ENCODE measurements around the gene RIT2. TPM values are rescaled to one million over a fixed set of nuclear protein-coding genes. Genes with fewer than 3 reads are reported as not detected.

Gene RIT2
- polyA plus RNA-seq, 2 of the 4 experiments (the other 2 are of a cell fraction): not detected

DNA sequence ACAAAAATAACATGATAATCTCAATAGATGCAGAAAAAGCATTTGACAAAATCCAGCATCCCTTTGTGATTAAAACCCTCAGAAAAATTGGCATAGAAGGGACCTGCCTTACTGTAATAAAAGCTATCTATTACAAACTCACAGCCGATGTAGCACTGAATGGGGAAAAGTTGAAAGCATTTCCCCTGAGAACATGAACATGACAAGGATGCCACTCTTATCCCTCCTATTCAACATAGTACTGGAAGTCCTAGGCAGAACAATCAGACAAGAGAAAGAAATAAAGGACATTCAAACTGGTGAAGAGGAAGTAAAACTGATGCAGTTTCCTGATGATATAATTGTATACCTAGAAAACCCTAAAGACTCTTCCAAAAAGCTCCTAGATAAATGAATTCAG, 368.7 kb downstream of the RIT2 start:
- Histone ChIP-seq H3K27ac (no peak overlapping the region), H3K4me3 (no peak overlapping the region), H3K4me2 (no peak overlapping the region), H3K9me3 (no peaks in the 10 kb centered on the region), H3K4me1 (no peaks in the 10 kb centered on the region)
- DNase-seq (ENCODE audit: low read depth in 1 of 2, low spot score in 1 of 2) (no peak), FAIRE-seq (no peak), ATAC-seq (no peak)
- ChIA-PET POLR2A (no interaction called here), CTCF (no interaction called here)
- TF ChIP-seq CHD2 (IDR thresholded peaks at IDR 0.05; ENCODE audit: low read length, partially characterized antibody) (no peak), HOXA7 (CRISPR knock-in tag; IDR thresholded peaks at IDR 0.05) (no peak), EP300 (IDR thresholded peaks at IDR 0.05) (no peak), POLR2A (IDR thresholded peaks at IDR 0.05; ENCODE audit: low read length) (no peak), ESRRA (IDR thresholded peaks at IDR 0.05; ENCODE audit: borderline replicate concordance, low read length) (no peak), RNF2 (IDR thresholded peaks at IDR 0.05; ENCODE audit: borderline replicate concordance, low read depth) (no peak), NFE2L2 (conservative IDR thresholded peaks at IDR 0.05; ENCODE audit: low read length) (no peak), NR3C1 (IDR thresholded peaks at IDR 0.05) (no peak), EHF (CRISPR knock-in tag; IDR thresholded peaks at IDR 0.05) (no peak), GATA3 (IDR thresholded peaks at IDR 0.05; ENCODE audit: borderline replicate concordance) (no peak), HEYL (CRISPR knock-in tag; IDR thresholded peaks at IDR 0.05) (no peak), BCL3 (IDR thresholded peaks at IDR 0.05) (no peak), KDM5A (IDR thresholded peaks at IDR 0.05) (no peak), SREBF2 (IDR thresholded peaks at IDR 0.05) (no peak), BHLHE40 (IDR thresholded peaks at IDR 0.05; ENCODE audit: low read depth, low read length) (no peak)
- TF ChIP-seq, protein P1, sequence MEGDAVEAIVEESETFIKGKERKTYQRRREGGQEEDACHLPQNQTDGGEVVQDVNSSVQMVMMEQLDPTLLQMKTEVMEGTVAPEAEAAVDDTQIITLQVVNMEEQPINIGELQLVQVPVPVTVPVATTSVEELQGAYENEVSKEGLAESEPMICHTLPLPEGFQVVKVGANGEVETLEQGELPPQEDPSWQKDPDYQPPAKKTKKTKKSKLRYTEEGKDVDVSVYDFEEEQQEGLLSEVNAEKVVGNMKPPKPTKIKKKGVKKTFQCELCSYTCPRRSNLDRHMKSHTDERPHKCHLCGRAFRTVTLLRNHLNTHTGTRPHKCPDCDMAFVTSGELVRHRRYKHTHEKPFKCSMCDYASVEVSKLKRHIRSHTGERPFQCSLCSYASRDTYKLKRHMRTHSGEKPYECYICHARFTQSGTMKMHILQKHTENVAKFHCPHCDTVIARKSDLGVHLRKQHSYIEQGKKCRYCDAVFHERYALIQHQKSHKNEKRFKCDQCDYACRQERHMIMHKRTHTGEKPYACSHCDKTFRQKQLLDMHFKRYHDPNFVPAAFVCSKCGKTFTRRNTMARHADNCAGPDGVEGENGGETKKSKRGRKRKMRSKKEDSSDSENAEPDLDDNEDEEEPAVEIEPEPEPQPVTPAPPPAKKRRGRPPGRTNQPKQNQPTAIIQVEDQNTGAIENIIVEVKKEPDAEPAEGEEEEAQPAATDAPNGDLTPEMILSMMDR (IDR thresholded peaks at IDR 0.05): no peak
- TF ChIP-seq, protein P2, sequence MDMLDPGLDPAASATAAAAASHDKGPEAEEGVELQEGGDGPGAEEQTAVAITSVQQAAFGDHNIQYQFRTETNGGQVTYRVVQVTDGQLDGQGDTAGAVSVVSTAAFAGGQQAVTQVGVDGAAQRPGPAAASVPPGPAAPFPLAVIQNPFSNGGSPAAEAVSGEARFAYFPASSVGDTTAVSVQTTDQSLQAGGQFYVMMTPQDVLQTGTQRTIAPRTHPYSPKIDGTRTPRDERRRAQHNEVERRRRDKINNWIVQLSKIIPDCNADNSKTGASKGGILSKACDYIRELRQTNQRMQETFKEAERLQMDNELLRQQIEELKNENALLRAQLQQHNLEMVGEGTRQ (IDR thresholded peaks at IDR 0.05): no peak
- 5% methylated on average over 1 of the region's 1 CpG for WGBS (ENCODE audit: missing lambda C conversion rate)

DNA sequence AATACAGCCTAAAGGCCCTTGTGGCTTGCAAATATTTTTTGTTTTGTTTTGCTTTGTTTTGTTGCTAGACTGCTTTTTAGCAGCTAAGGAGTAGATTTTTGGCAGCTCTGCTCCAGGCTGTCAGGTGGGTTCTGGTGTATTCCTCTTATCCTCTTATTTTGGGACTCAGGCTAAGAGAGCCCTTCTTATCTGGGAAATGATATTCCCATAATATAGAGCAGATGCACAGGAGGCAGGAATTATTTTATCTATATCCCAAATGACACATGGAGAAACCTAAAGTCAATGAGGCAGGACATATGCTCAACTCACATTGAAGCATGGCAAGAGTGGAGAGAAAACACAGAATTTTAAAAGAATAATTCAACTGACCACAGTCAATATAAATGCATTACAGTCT, 369.6 kb downstream of the RIT2 start:
- H3K9me3 ChIP-seq: no peaks in the 10 kb centered on the region
- ChIA-PET CTCF (no interaction called here), POLR2A (no interaction called here)
- no peak overlapping the region for H3K27ac ChIP-seq
- H3K4me1 ChIP-seq: no peaks in the 10 kb centered on the region
- ATAC-seq: no peak
- no peak for FAIRE-seq
- TF ChIP-seq MYC (IDR thresholded peaks at IDR 0.05; ENCODE audit: borderline replicate concordance, low read length) (no peak), HEYL (CRISPR knock-in tag; IDR thresholded peaks at IDR 0.05) (no peak), SMC3 (IDR thresholded peaks at IDR 0.05) (no peak)
- no peak overlapping the region for H3K4me2 ChIP-seq
- no peak overlapping the region for H3K4me3 ChIP-seq
- no peak for DNase-seq (ENCODE audit: low read depth in 1 of 2, low spot score in 1 of 2)

DNA sequence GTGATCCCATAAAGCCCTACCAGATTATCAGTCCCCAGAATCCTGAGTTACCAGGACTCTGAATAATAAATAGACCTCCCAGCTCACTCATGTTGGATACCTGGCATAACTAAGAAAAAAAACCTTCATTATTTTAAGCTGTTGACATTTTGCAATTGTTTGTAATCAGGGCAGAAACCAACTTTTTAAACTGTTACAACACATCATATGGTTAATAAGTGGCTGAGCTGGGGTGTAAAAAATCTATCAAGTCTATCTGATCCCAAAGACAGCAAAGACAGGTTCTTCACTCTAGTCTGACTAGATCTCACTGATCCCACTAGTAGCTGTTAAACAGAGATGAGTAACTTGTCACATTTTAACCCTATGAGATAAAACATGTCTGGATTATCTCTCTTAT, 370.3 kb downstream of the RIT2 start:
- Histone ChIP-seq H3K4me2 (no peak overlapping the region), H3K9me3 (no peaks in the 10 kb centered on the region), H3K27ac (no peak overlapping the region), H3K4me1 (no peaks in the 10 kb centered on the region), H3K4me3 (no peak overlapping the region)
- FAIRE-seq: no peak
- no peak for TF ChIP-seq EHMT2 (IDR thresholded peaks at IDR 0.05; ENCODE audit: low read depth)
- no peak for TF ChIP-seq NFE2L2 (conservative IDR thresholded peaks at IDR 0.05; ENCODE audit: low read length)
- TF ChIP-seq, protein P1 (IDR thresholded peaks at IDR 0.05): no peak
- no peak for TF ChIP-seq RCOR1 (IDR thresholded peaks at IDR 0.05; ENCODE audit: low read depth, low read length)
- TF ChIP-seq SMC3 (IDR thresholded peaks at IDR 0.05): no peak
- no peak for TF ChIP-seq CHD2 (IDR thresholded peaks at IDR 0.05; ENCODE audit: low read length, partially characterized antibody)
- no peak for TF ChIP-seq JUNB (IDR thresholded peaks at IDR 0.05)
- TF ChIP-seq, protein P3, sequence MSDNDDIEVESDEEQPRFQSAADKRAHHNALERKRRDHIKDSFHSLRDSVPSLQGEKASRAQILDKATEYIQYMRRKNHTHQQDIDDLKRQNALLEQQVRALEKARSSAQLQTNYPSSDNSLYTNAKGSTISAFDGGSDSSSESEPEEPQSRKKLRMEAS (IDR thresholded peaks at IDR 0.05): no peak
- TF ChIP-seq ZFP36 (IDR thresholded peaks at IDR 0.05; ENCODE audit: borderline replicate concordance, partially characterized antibody): no peak
- ATAC-seq: no peak
- ChIA-PET POLR2A (no interaction called here), CTCF (no interaction called here)
- DNase-seq (ENCODE audit: low read depth in 1 of 2, low spot score in 1 of 2): no peak
